SK-N-MC (cell line): ENCODE data around the gene NEUROD6.

Experiments used
- DNase-seq: peaks from one replicate; pipeline ENCODE4 v3.0.0-alpha.2; 2011; ENCODE audit warnings: low read depth, low spot score
- H3K27ac ChIP-seq: fragments of 200-600 bp; sonication (generic); 2 replicates; pipeline ENCODE4 v1.5.1; 2016; ENCODE audit warnings: mixed run types
- H3K36me3 ChIP-seq: fragments of 200-600 bp; sonication (generic); 2 replicates; pipeline ENCODE4 v1.6.1; 2017; ENCODE audit warnings: antibody characterized with exemption, low read length, mixed read lengths; ENCODE audit not compliant: insufficient read depth
- H3K4me3 ChIP-seq: fragments of 200-600 bp; sonication (generic); 2 replicates; pipeline ENCODE4 v1.5.1; 2016
- H3K9ac ChIP-seq: fragments of 200-600 bp; sonication (generic); 2 replicates; pipeline ENCODE4 v1.8.0; 2017; ENCODE audit warnings: mixed run types, mixed read lengths; ENCODE audit not compliant: insufficient read length
- H3K9me3 ChIP-seq: fragments of 200-600 bp; sonication (generic); 2 replicates; pipeline ENCODE4 v1.6.1; 2017; ENCODE audit warnings: low read depth, mild to moderate bottlenecking, antibody characterized with exemption, low read length, moderate library complexity, mixed read lengths
- EZH2 ChIP-seq: fragments of 200-600 bp; sonication (generic); IDR thresholded peaks from one replicate; pipeline ENCODE4 v1.6.1; 2017; ENCODE audit warnings: antibody characterized with exemption
- FOXP2 ChIP-seq: optimal IDR thresholded peaks from 2 replicates; pipeline ENCODE3; 2011; ENCODE audit warnings: mild to moderate bottlenecking, moderate library complexity; ENCODE audit not compliant: insufficient read depth; ENCODE audit errors: extremely low read length, control extremely low read depth
- POLR2AphosphoS5 ChIP-seq: IDR thresholded peaks from 2 replicates; pipeline ENCODE4 v1.6.1; 2012; ENCODE audit warnings: mild to moderate bottlenecking, low read depth, low read length, borderline replicate concordance

The NEUROD6 gene

GRCh38 chr7:31340603-31341002, at the start of gene NEUROD6:
NEUROD6 (minus strand) TSS chr7:31340726; CDS start chr7:31339268, 1,458 bp downstream.
- peak within 1 kb of the TSS; percentile 75 for H3K9ac ChIP-seq
- peak within 1 kb of the TSS; percentile 64 for H3K4me3 ChIP-seq
- DNase-seq, result no peak
- H3K36me3 ChIP-seq, result no peaks in the 10 kb centered on the region
- peak within 1 kb of the TSS; percentile 100 for H3K27ac ChIP-seq
- no peak for TF ChIP-seq POLR2AphosphoS5
- TF ChIP-seq EZH2, result no peak
- no peak for TF ChIP-seq FOXP2
- no peaks in the 10 kb centered on the region for H3K9me3 ChIP-seq

GRCh38 chr7:31384466-31384865, 43.9 kb upstream of the NEUROD6 start:
- no peak for DNase-seq
- peak overlapping the region; percentile 37 for H3K9ac ChIP-seq
- peaks cover 2% of the 10 kb centered on the region; the same call in 1 of the 2 replicates for H3K9me3 ChIP-seq
- H3K4me3 ChIP-seq, result no peak overlapping the region
- no peaks in the 10 kb centered on the region for H3K36me3 ChIP-seq
- peak overlapping the region; percentile 57; the same call in 1 of the 2 replicates for H3K27ac ChIP-seq
- no peak for TF ChIP-seq FOXP2
- TF ChIP-seq POLR2AphosphoS5, result no peak
- no peak for TF ChIP-seq EZH2

- H3K27ac ChIP-seq, result peak overlapping the region; percentile 23; the same call in 1 of the 2 replicates
- H3K4me3 ChIP-seq, result no peak overlapping the region
- no peaks in the 10 kb centered on the region for H3K36me3 ChIP-seq
- no peak for DNase-seq
- peaks cover 2% of the 10 kb centered on the region; the same call in 1 of the 2 replicates for H3K9me3 ChIP-seq
- TF ChIP-seq EZH2 (no peak), POLR2AphosphoS5 (no peak), FOXP2 (no peak)
- no peak overlapping the region for H3K9ac ChIP-seq
Measured at GRCh38 chr7:31382722-31383121, 42.2 kb upstream of the NEUROD6 start.

- TF ChIP-seq FOXP2, result no peak
- TF ChIP-seq EZH2, result no peak
- TF ChIP-seq POLR2AphosphoS5, result no peak
- H3K4me3 ChIP-seq, result no peak overlapping the region
- H3K27ac ChIP-seq, result no peak overlapping the region; the same call in 1 of the 2 replicates
- DNase-seq, result no peak
- peak overlapping the region; percentile 15 for H3K9ac ChIP-seq
- H3K36me3 ChIP-seq, result no peaks in the 10 kb centered on the region
- no peaks in the 10 kb centered on the region for H3K9me3 ChIP-seq
Measured at GRCh38 chr7:31373337-31374289, 33.1 kb upstream of the NEUROD6 start.

GRCh38 chr7:31372231-31372959, 31.9 kb upstream of the NEUROD6 start:
- peak overlapping the region; percentile 17 for H3K9ac ChIP-seq
- H3K36me3 ChIP-seq, result no peaks in the 10 kb centered on the region
- H3K9me3 ChIP-seq, result no peaks in the 10 kb centered on the region
- no peak overlapping the region for H3K4me3 ChIP-seq
- DNase-seq, result no peak
- TF ChIP-seq EZH2 (no peak), FOXP2 (no peak), POLR2AphosphoS5 (no peak)
- peak overlapping the region; percentile 78 for H3K27ac ChIP-seq

GRCh38 chr7:31371621-31372020, 31.1 kb upstream of the NEUROD6 start:
- H3K9ac ChIP-seq, result peak overlapping the region; percentile 17
- no peak overlapping the region for H3K4me3 ChIP-seq
- no peaks in the 10 kb centered on the region for H3K9me3 ChIP-seq
- DNase-seq, result no peak
- peak overlapping the region; percentile 78 for H3K27ac ChIP-seq
- TF ChIP-seq POLR2AphosphoS5, result no peak
- no peak for TF ChIP-seq FOXP2
- TF ChIP-seq EZH2, result no peak
- no peaks in the 10 kb centered on the region for H3K36me3 ChIP-seq

GRCh38 chr7:31370609-31371008, 30.1 kb upstream of the NEUROD6 start:
- peak overlapping the region; percentile 78 for H3K27ac ChIP-seq
- peak overlapping the region; percentile 28 for H3K9ac ChIP-seq
- H3K4me3 ChIP-seq, result no peak overlapping the region
- no peaks in the 10 kb centered on the region for H3K9me3 ChIP-seq
- no peaks in the 10 kb centered on the region for H3K36me3 ChIP-seq
- TF ChIP-seq EZH2, result no peak
- no peak for TF ChIP-seq FOXP2
- TF ChIP-seq POLR2AphosphoS5, result no peak
- DNase-seq, result no peak

- no peak overlapping the region for H3K9ac ChIP-seq
- H3K9me3 ChIP-seq, result no peaks in the 10 kb centered on the region
- H3K36me3 ChIP-seq, result no peaks in the 10 kb centered on the region
- no peak overlapping the region for H3K4me3 ChIP-seq
- TF ChIP-seq EZH2 (no peak), POLR2AphosphoS5 (no peak), FOXP2 (no peak)
- H3K27ac ChIP-seq, result peak overlapping the region; percentile 14; the same call in 1 of the 2 replicates
- no peak for DNase-seq
Measured at GRCh38 chr7:31368620-31369019, 28.1 kb upstream of the NEUROD6 start.

GRCh38 chr7:31363496-31363895, 23.0 kb upstream of the NEUROD6 start:
- Histone ChIP-seq H3K9ac (no peak overlapping the region), H3K4me3 (no peak overlapping the region), H3K36me3 (no peaks in the 10 kb centered on the region), H3K9me3 (no peaks in the 10 kb centered on the region), H3K27ac (no peak overlapping the region; the same call in 1 of the 2 replicates)
- DNase-seq, result no peak
- TF ChIP-seq FOXP2 (no peak), POLR2AphosphoS5 (no peak), EZH2 (no peak)
